Lower leg skin (tissue), 4 donors: Measurements from ENCODE around the gene GJB5. TPM values are rescaled to one million over a fixed set of nuclear protein-coding genes. Genes with fewer than 3 reads are reported as not detected.

Experiments
- DNase-seq, 2 donors: peaks; one replicate each; pipeline ENCODE4 v3.0.0-alpha.2; 2019; ENCODE audit warnings: low spot score in 2 of 2
- H3K4me3 ChIP-seq: fragments of 200-600 bp; sonication (generic); 2 replicates; pipeline ENCODE4 v1.5.1; 2017; ENCODE audit warnings: mild to moderate bottlenecking, low read depth; ENCODE audit not compliant: poor library complexity, severe bottlenecking
- CTCF ChIP-seq, 3 donors: fragments of 450-650 bp; IDR thresholded peaks; one replicate each; pipeline ENCODE4 v1.5.1; 2016; ENCODE audit warnings: antibody characterized with exemption in 3 of 3, mild to moderate bottlenecking in 3 of 3, moderate library complexity in 2 of 3
- POLR2A ChIP-seq, 2 donors: fragments of 450-650 bp; IDR thresholded peaks; one replicate each; pipeline ENCODE4 v1.6.1; 2016 to 2017; ENCODE audit warnings: antibody characterized with exemption in 2 of 2, mild to moderate bottlenecking in 1 of 2, moderate library complexity in 1 of 2
- WGBS, 2 donors: methylation state at CpG; one replicate each; pipeline ENCODE4 v1.1.5; 2018; 5-methylcytosine and 5-hydroxymethylcytosine counted together
- intact Hi-C: fragments of 100-400 bp; cut with DNase I; formaldehyde crosslinking; loops from one replicate; pipeline ENCODE4 v1.15.0; 2023; ENCODE audit warnings: low total_unique reads
- total RNA-seq, 4 donors: library from RNA; depleted of rRNA; stranded (reverse); fragments of >200 nt; gene quantifications; one replicate each; pipeline ENCODE4 v1.1.0, GENCODE V29; 2016

GJB5 gene
- total RNA-seq, 4 donors from 2014 or later: 105 to 156 (median 134) TPM

DNA sequence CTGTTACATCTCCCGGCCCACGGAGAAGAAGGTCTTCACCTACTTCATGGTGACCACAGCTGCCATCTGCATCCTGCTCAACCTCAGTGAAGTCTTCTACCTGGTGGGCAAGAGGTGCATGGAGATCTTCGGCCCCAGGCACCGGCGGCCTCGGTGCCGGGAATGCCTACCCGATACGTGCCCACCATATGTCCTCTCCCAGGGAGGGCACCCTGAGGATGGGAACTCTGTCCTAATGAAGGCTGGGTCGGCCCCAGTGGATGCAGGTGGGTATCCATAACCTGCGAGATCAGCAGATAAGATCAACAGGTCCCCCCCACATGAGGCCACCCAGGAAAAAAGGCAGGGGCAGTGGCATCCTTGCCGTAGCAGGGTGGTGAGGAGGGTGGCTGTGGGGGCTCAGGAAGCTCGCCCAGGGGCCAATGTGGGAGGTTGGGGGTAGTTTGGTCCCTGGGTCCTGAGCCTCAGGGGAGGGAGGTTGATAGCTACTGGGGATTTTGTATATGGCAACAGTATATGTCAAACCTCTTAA, 7.0 kb downstream of the GJB5 start:
- intact Hi-C loops: no loop called here
- 85 to 91% methylated on average over 13 of the region's 13 CpGs for WGBS, 2 donors
- no peak overlapping the region for H3K4me3 ChIP-seq
- TF ChIP-seq CTCF (IDR thresholded peaks at IDR 0.05) (no peak), POLR2A (IDR thresholded peaks at IDR 0.05) (no peak)
- no peak for DNase-seq

DNA sequence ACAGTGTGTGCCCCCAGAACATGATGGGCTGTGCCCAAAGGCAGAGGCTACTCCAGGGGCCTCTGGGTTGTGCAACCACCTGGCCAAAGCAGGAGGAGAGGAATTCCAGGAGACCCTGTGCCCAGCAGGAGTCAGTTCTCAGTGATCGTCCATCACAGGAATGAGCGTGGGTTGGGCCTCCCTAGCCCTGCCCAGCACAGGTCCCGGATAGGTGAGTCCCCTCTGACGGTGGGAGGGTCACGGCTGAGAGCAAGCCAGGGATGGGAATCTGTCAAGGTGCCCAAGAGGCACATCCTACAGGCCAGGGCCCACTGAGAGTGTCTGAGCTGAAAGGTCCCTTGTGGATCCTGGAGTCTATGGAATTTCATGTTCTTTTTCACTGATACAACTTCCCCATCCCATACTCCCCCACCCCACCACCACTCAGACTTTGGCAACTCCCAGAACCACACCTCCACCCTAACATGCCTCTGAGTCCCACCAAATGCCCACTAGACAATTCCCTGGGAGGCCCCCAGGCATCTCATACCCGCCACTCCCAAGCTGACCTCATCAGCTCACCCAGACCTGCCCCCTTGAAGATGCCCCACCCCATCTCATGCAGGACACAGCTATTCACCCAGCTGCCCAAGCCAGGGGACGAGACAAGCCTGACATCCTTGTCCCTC, 7.8 kb downstream of the GJB5 start:
- 64 to 73% methylated on average over 7 of the region's 7 CpGs for WGBS, 2 donors
- TF ChIP-seq POLR2A (IDR thresholded peaks at IDR 0.05) (no peak), CTCF (IDR thresholded peaks at IDR 0.05) (no peak)
- no peak for DNase-seq
- intact Hi-C loops: no loop called here
- H3K4me3 ChIP-seq: no peak overlapping the region

DNA sequence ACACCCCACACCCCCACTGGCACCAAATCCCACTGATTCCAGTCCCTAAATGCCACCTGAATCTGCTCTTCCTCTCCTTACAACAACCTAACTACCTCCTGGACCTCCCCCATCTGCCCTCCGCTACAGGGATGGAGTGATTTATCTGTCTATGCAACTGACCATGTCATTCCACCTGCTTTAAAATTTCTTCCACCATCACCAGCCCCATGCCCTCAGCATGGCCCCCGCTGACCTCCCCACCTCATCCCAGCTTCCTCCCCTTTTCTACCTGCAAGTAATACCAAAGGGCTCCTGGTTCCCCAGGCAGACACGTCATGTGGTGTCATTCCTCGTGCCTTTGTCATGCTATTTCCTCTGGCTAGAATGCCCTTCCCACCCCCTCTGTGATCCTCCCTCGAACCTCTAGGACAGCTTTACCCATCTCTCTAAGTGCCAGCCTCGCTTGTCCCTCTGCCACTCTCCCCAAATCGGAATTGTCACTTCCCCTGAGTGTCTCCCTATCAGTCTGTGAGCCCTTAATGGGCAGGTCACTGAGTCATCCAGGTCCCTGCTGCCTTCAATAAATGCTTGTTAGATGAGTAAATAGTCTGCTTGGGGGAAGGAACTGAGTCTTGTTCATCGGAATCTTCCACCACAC, 8.4 kb downstream of the GJB5 start:
- TF ChIP-seq POLR2A (IDR thresholded peaks at IDR 0.05) (no peak), CTCF (IDR thresholded peaks at IDR 0.05) (no peak)
- 49 to 50% methylated on average over 8 of the region's 8 CpGs for WGBS, 2 donors
- intact Hi-C loops: no loop called here

DNA sequence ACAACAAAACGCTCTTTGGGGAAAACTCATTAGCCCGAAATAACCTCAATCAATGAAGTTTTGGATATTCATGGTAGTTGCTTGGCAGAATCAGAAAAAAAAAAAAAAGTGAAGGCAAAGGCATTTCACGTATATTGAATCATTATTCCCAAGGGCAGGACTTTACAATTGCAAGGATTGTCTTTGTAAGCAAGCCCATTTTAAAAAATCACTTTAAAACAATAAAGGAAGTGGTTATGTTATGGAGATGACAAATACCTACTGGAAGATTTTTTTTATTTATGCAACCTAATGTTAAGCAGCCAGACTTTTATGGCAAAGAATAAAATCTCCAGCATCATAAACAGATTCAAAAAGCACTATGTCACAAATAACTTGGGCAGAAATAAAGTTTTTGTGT, 14.0 kb downstream of the GJB5 start:
- no peak overlapping the region for H3K4me3 ChIP-seq
- intact Hi-C loops: no loop called here
- TF ChIP-seq CTCF (IDR thresholded peaks at IDR 0.05) (no peak), POLR2A (IDR thresholded peaks at IDR 0.05) (no peak)
- no peak for DNase-seq
- WGBS, 2 donors: 67 to 79% methylated on average over 3 of the region's 3 CpGs

More for the DNA sequence above, 8.4 kb downstream of the GJB5 start:
- DNase-seq: no peak
- no peak overlapping the region for H3K4me3 ChIP-seq

- no peak for DNase-seq
- TF ChIP-seq POLR2A (IDR thresholded peaks at IDR 0.05): no peak
- no peak for TF ChIP-seq CTCF (IDR thresholded peaks at IDR 0.05)
- WGBS, 2 donors: 55 to 65% methylated on average over 5 of the region's 5 CpGs
- no peak overlapping the region for H3K4me3 ChIP-seq
- intact Hi-C loops: no loop called here
Measured at GRCh38 chr1:34770891-34771504, 16.2 kb downstream of the GJB5 start.
